ENCODE measurements around the gene CS.
"Not testable (repeated sequence)": the region's sequence is repeated elsewhere in the genome, so short reads cannot be mapped to it uniquely, and the experiment has no call there.

Gene CS

DNA sequence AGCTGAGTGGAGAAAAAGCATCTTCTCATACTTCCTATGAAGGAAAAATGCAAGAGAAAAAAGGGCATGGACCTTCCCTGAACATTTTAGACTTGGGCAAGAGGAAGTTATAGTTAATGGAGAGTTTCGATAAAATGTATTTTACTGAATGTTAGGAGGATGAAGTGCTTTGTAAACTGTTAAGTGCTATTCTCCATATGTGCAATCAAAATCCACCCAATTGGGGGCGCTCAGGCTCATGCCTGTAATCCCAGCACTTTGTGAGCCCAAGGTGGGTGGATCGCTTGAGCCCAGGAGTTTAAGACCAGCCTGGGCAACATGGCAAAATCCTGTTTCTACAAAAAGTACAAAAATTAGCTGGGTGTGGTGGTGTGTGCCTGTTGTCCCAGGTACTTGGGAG is 17.5 kb upstream of the CS start:
- no peak for DNase-seq

DNA sequence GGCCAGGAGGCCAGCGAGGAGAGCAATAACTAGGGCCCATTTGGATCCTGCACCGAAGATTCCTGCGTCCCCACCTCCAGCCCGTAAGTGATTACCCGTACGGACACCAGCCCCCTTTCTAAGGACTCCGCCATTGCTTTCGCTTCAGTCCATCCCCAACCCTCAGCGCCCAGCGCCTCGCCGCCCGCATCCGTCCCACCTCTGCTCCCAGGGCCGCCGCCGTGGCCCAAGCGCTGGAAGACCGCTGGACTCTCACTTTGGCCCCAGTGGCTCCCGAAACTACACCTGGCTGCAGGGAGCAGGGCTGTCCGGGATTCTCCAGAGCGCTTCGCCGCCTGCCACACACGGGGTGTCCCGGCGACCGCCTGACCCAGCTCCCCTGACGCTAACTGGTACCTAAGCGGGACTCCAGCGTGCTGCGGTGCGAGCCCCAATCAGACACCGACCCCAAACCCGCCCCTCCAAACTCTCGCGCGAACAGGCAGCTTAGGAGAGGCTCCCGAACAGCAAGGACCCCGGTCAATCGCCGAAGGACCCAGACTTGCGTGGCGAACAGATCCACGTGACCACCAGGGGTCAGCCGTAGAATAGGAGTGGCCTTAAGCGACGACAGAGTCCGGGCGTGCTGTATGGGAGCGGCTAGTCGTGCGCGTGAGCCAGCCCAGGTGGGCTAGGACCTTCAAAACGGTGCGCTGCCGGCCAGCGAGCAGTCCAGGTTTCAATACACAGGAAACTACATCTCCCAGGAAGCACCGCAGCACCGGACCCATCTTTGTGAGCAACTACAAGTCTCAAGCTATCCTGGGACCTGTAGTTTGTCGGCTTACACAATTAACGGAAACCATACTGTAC is 15.7 kb upstream of the CS start, which contains the start of gene CNPY2:
CNPY2 (minus strand) TSS at position 367 of the 852 bp plus-strand sequence. CDS start 771 bp downstream, outside the sequence.
- peak; percentile 97 for DNase-seq

DNA sequence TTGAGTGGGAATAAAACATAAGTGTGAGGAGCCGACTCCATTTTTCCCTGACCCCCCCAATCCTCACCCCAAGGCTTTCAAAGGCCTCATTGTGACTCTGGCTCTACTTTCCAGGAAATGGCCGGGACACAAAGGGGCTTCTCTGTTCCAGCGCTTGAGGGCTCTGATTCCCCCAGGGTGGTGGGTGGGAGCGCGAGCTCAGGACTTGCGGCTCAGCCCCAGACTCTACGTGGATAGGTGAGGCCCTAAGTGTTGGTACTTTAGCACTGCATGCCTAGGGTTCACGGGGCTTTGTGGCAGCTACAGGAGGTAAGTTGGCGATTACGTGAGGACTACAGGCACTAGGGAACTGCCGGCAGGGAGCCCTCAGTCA is 15.1 kb upstream of the CS start:
- peak; percentile 56 for DNase-seq

DNA sequence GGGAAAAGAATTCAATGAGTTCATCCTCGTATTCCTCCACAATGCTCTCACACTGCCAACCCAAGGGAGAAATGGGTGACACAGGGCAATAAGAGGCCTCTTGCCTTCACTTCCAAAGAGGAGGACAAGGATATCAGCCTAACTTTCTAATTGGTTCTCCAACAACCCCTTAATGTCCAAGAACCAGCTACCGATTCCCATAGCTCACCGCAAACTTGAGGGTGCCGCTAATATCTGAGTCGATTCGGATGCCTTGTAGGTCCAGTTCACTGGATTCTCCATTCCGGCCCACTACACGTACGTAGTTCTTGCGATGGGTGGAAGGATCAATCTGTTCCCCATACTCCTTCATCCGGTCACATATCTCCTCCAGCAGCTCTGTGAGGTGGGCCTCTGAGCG is 10.9 kb upstream of the CS start:
- DNase-seq, result no peak

DNA sequence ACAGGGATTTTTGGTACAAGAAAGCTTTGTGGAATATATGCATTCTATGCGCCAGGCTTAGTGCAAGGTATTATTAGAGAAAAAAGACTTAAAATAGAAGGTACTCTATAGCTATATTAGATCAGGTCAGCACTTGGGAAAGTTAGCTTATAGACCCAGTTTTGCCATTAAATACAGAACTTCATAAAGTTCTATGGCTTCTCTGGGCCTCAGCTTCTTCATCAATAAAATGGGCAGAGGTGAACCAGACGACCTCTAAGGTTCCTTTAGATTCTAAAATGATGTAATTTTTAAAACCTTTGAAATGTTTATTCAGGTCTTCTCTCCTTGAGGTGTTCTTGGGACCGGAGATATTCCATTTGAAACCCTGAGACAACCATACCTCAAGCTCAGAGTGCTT is 8.6 kb upstream of the CS start:
- DNase-seq, result no peak

DNA sequence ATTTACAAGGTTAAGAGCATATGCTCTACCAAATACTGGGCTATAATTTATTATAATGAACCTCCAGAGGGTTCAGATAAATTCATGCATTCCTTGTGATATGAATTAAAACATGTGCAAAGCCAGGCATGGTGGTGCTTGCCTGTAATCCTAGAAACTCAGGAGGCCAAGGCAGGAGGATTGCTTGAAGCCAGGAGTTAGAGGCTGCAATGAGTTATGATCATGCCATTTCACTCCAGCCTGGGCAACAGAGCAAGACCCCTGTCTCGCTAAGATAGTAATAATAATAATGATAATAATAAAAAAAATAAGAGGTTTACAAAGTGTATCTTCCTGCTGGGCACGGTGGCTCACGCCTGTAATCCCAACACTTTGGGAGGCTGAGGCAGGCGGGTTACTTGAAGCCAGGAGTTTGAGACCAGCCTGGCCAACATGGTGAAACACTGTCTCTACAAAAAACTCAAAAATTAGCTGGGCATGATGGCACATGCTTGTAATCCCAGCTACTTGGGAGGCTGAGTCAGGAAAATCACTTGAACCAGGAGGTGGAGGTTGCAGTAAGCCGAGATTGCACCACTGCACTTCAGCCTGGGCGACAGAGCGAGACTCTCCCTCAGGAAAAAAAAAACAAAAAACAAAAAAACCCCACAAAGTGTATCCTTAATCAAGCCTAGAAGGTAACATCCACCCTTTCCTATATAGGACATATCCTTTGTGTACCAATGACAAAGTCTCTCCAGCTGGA is 7.3 kb upstream of the CS start:
- DNase-seq, result no peak

DNA sequence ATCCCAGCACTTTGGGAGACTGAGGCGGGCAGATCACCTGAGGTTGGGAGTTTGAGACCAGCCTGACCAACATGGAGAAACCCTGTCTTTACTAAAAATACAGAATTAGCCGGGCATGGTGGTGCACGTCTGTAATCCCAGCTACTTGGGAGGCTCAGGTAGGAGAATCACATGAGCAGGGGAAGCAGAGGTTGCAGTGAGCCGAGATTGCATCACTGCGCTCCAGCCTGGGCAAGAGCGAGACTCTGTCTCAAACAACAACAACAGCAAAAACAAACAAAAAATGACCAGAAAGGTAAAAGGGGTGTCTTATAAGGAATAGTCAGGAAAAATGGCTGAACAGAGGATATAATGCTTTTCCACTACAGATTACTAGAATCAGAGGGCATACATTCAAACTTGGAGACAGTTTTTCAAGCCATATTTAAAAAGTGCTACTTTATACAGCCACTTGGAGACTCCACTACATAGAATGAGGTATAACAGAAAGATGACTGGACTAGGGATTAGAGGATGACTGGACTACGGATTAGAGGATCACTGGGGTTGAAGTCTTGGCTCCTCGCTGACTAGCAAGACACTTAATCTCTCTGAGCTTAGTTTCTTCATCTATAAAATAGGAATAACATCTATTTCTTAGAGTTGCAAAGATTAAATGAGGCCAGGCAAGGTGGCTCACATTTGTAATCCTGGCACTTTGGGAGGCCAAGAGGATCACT is 4.9 kb upstream of the CS start:
- DNase-seq, result no peak

DNA sequence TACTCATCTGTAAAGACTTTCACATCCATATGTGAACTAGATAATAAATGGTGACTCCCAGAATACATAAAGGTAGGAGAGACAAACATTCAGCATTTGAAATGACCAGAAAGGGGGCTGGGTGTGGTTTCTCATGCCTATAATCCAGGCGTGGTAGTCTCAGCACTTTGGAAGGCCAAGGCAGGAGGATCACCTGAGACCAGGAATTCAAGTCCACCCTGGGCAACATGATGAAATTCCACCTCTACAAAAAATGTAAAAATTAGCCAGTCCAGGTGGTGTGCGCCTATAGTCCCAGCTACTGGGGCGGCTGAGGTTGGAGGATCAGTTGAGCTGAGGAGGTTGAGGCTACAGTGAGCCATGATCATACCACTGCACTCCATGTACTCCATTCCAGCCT is 4.1 kb upstream of the CS start:
- DNase-seq, result no peak

DNA sequence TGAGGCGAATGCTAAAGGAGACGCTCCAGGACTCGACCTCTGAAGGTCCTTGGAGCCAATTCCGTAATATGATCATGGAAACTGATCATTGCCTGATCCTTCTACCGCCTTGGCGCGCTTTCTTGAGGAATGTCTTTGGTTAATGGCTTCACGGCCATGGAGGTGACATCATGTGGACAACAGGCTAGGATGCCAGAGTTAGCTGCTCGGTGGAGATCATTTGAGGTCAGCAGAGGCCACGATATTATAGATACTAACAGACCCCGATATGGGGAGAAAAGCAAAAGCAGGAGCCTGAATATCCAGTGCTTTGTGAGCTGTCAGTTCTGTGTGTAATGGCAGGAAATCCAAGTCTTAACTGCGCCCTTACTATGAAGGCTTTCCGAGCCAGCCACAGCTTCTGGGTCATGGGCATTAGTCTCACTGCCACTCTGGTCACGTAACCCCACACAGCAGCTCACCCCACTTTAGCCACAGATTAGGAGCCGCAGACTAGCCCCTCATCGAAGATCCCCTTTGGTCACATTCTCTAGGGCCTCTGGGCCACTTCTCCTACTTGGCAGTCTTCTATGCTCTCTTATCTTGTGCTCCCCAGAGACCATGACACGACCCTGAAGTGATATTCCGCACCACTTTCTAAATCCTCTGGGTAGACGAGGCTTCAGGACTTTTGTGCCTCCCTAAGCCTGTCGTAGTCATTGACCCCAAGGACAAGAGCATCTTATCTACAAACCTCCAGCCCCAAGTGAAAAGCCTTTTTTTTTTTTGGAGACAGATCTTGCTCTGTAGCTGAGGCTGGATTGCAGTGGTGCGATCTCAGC is 724 bp upstream of the CS start:
- DNase-seq, result no peak

DNA sequence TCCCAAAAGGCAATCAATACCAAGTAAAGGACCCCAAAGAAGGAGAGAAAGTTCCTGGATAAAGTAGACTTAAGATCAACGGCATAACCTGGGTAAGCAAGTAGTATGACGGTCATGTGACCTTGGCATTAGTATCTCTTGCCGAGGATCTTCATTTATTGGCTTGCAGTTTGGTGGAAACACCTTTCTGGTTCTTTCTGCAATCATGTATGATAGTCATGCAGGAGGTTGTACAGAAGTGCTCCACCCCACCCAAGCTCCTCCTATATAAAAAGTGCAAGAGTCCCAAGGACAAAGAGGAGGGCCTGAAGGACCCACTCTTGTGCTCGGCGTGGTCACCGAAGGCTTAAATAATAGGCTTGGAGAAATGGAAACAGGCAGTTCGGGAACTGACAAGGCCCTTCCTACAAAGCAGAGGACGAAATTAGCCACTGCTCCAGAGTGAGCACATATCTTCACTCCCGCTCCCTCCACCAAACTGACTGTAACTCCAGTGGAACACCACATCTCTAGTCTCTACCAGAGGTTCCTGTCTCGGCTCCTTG is 750 bp downstream of the CS start:
- no peak for DNase-seq

DNA sequence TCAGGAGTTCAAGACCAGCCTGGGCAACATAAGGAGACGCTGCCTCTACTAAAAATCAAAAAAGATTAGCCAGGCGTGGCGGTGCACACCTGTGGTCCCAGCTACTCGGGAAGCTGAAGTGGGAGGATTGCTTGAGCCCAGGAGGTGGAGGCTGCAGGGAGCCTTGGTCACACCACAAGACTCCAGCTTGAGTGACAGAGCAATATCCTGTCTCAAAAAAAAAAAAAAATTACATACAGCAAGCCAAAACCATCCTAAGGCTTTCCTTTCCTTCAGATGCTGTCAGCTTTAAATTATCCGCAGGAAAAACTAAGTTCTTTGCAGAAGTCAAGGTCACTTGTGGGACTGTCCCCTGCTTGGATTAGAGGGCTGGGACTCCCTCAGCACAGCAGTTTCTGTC is 1.3 kb downstream of the CS start:
- no peak for DNase-seq

DNA sequence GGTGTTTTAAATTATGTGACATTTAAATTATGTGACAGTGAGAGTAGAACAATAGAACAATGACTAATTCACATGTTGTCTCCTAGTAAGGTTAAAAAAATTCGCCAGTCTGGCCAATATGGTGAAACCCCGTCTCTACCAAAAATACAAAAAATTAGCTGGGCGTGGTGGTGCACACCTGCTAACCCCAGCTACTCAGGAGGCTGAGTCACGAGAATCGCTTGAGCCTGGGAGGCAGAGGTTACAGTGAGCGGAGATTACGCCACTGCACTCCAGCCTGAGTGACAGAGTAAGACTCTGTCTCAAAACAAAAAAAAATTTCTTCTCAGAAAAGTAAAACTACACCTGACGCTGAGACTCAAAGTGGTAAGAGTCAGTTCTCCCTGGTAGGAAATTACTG is 2.7 kb downstream of the CS start:
- no peak for DNase-seq

DNA sequence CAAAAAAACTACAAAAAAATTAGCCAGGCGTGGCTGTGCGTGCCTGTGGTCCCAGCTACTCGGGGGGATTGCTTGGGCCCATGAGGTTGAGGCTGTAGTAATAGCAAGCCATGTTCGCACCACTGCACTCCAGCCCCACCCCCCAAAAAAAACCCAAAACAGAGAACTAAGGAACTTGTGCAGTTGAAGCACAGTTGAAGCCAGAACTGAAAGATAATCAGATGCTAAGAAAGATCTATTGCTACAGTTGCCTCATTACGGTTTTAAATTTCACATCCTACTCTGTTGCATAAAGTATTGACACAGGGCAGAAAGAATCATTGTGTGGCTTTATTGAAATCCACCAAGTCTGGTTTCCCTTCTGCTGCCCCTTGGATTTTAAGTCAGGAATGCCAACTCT is 3.8 kb downstream of the CS start:
- DNase-seq, result no peak

DNA sequence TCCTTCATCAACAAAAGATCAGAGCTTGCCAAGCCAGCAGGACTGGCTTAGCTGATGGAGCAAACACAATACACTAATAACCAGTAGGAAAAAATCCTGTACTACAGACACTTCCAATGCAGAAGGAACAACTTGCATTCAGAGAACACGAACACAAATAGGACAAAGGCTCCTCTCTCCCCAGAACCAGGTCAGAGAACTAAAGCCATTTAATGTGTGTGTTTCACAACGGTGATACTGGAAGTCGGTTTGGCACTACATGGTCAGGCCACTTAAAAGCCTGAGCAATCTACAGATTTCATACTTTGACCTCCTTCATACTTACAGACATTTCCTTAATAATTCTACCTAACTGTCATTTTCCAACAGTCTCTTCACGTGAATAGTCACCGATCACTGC is 6.3 kb downstream of the CS start:
- no peak for DNase-seq

DNA sequence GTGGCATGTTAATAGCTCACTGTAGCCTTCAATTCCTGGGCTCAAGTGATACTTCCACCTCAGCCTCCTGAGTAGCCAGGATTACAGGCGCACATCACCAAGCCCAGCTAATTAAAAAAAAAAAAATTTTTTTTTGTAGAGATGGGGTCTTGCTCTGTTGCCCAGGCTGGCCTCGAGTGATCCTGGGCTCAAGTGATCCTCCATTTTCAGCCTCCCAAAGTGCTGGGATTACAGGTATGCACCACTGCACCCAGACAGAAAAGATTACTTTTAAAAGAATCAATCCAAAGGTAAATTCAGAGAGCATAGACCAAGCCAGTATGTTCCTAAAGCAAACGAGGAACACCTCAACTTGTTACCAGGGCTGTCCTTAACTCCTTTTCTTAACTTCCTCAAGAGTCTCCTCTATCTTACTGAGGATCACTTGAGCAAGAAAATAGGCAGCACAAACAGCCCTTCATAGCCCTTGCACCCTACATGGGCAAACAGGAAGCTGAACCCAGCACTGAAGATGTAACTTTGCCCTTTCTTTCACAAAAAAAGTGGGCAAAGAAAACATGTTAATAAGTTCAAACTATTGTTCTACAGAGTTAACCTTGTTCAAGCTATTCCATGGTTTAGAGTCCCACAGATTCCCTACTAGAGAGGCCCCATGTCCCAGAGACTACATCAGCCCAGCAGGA is 11.3 kb downstream of the CS start:
- DNase-seq, result no peak

DNA sequence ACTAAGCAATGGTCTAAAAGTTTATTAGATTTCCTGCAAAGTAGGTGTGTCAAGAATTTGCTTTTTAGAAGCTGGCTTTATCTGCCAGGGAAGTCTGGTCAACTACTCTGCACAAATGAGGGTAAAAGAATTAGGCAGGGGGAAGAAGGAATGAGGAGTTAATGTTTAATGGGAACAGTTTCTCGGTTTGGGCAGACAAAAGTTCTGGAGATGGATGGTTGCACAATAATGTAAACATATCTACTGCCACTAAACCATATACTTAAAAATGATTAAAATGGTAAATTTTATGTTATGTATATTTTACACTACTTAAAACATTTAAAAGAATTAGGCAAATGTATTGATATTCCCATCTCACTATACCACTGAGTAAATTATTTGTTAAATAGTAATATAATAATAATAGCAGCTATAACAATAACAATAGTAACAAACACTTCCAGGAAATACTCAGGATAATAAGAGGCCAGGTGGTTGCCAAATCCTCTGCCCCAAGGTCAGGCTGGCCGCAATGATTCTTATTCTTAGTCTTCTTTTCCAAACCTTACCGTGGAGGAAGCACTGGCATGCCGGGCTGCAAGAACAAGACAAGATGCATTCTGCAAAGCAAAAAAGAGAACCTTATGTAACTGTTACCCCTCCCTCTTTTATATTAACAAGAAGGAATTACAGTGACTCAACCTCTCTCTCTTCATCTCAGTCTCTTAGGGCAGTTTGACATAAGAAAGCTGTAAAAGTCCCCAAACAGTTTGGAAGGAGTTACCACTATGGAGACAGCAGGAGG is 13.9 kb downstream of the CS start:
- DNase-seq, result no peak

DNA sequence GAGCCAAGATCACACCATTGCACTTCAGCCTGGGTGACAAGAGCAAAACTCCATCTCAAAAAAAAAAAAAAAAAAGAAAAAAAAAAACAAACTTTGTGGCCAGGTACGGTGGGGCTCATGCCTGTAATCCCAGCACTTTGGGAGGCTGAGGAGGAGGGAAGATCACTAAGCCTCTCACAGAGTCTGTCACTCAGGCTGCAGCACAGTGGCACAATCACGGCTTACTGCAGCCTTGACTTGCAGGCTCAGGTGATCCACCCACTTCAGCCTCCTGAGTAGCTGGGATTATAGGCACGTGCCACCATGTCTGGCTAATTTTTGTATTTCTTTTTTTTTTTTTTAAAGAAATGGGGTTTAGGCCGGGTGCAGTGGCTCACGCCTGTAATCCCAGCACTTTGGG is 15.9 kb downstream of the CS start:
- not testable (repeated sequence) for DNase-seq

DNA sequence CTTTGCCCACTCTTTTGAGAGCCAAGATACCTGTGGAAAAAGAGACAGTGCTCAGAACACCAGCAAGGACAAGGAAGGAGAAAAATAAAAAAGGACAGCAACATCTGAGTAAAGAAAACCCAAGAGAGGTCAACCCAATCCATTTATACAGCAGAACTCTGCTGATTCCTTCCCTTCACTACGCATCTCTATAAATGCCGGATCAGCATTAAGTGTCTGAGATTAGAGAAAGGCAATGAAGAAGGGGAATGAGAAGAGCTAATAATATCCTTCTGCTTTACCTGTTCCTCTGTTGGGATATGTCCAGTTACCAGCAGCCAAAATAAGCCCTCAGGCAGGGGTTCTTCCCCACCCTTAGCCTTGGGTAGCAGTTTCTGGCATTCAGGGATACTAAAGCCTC is 17.6 kb downstream of the CS start:
- DNase-seq, result no peak

DNA sequence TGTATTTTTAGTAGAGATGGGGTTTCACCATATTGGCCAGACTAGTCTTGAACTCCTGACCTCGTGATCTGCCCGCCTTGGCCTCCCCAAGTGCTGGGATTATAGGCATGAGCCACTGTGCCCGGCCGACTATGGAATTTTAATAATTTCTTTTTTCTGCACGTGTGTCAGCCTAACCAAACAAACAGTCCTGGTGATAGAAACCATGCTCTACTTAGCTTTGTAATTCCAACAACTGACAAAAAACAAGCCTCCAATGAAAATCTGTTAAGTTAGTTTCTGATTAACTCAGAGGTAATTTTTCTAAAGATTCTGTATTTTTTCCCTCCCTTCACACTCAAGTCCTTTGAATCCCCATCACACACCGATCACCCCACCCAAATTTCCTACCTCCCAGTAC is 18.1 kb downstream of the CS start:
- no peak for DNase-seq

DNA sequence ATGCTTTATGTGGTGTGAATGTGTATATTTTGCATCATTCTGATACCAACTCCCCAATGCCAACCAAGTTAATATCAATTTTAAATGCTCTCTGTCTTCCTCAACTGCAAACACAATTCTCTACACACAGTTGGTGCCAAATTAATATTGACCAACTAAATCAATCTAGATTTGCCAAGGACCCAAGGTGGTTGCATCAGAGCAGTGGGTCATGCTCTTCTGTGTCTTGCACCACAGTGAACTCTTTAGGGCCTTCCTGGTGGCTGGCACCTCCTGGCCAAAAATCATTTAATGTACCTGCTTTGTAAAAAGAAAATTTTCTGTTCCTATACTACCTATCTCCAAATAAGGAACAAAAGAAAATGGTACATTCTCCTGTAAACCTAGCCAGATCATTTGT is 19.3 kb downstream of the CS start:
- DNase-seq, result no peak

DNA sequence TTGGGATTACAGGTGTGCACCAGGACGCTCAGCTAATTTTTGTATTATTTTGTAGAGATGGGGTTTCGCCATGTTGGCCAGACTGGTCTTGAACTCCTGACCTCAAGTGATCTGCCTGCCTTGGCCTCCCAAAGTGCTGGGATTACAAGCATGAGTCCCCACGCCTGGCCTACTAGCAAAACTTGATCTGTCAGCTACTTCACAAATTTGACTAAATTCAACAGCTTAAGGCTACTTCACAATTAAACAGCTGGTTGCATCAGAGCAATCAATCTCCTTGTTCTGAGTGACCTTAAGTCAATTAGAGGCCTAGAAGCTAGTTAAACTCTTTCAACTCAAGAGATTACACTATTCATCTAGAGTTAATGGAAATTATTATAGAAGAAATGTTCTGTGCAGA is 21.2 kb downstream of the CS start:
- no peak for DNase-seq

Data from right forelimb (tissue), 1 donor.